Activated CD4-positive, alpha-beta T cell treated with anti-CD3 and anti-CD28 coated beads for 24 hours (primary cell): Measurements from ENCODE around the gene TP53TG3.
"Not testable (repeated sequence)": the region's sequence is repeated elsewhere in the genome, so short reads cannot be mapped to it uniquely, and the experiment has no call there.

ENCODE experiments used
- DNase-seq, 2 donors: peaks; one replicate each; pipeline ENCODE4 v3.0.0-alpha.2; 2020; ENCODE audit warnings: low read depth in 2 of 2

The TP53TG3 gene

GRCh38 chr16:32676065-32676464 lies at the start of gene TP53TG3:
Gene TP53TG3, minus strand, starts transcription at chr16:32676165. Its CDS starts 68 bp downstream, at chr16:32676097.
- not testable (repeated sequence) for DNase-seq

- not testable (repeated sequence) for DNase-seq
Measured at GRCh38 chr16:32650876-32651275, 25.1 kb downstream of the TP53TG3 start.

GRCh38 chr16:32647562-32647961 lies 28.4 kb downstream of the TP53TG3 start:
- not testable (repeated sequence) for DNase-seq

- DNase-seq = not testable (repeated sequence)
Measured at GRCh38 chr16:32646780-32647179, 29.2 kb downstream of the TP53TG3 start.

- DNase-seq = not testable (repeated sequence)
Measured at GRCh38 chr16:32646177-32646576, 29.8 kb downstream of the TP53TG3 start.

GRCh38 chr16:32645278-32645908 lies 30.6 kb downstream of the TP53TG3 start:
- DNase-seq = not testable (repeated sequence)

GRCh38 chr16:32644715-32645114 lies 31.2 kb downstream of the TP53TG3 start:
- not testable (repeated sequence) for DNase-seq

- not testable (repeated sequence) for DNase-seq
Measured at GRCh38 chr16:32637614-32638013, 38.4 kb downstream of the TP53TG3 start.

GRCh38 chr16:32632096-32632495 lies 43.9 kb downstream of the TP53TG3 start:
- DNase-seq = not testable (repeated sequence)
